GM18873 (cell line): ENCODE data around the gene PLXNA4.

Experiments used
- ATAC-seq: cut with Tn5 transposase; IDR thresholded peaks from one replicate; pipeline ENCODE4 v1.9.1; 2021; ENCODE audit warnings: mild to moderate bottlenecking, moderate library complexity, moderate number of reproducible peaks; ENCODE audit not compliant: unreplicated experiment, low FRiP score

PLXNA4 gene

GRCh38 chr7:132226046-132226956 lies 350.0 kb downstream of the PLXNA4 start:
- ATAC-seq, result no peak

- ATAC-seq, result no peak
Measured at GRCh38 chr7:132225216-132226030, 350.8 kb downstream of the PLXNA4 start.

DNA sequence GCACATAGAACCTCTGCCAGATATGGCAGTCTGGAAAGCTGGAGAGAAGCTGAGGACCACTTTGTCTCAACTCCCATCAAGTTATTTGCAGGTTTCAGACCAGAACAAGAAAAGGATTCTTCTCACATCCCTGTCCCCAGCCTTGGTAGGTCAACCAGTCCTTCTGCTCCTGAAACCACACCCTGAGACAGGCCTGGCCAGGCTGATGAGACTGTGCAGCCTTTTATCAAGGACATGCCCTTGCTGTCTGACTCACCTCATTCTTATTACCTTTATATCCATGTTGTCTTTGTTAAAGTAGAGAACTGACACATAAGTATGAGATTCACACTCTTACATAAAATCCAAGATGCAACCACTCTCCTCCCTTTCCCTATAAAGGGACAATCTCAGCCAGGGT lies 354.9 kb downstream of the PLXNA4 start:
- no peak for ATAC-seq

DNA sequence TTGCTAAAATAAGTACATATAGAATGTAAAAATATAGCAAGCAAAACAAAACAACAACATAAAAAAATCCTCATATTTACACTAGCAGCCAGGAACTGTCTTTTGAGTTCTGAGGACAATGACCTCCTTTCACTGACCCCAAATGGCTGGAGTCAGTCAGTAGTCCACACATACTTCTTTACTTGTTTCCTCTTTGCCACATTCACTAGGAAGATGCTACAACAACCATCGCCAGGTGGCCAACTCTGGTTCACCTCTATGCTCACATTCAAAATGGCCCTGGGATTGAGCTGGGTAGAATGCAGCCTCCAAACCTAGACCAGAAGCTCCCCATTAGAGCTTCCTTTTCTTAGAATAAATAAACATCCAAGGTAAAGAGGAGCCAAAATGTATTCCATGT lies 356.2 kb downstream of the PLXNA4 start:
- no peak for ATAC-seq

- no peak for ATAC-seq
Measured at GRCh38 chr7:132218876-132219275, 357.4 kb downstream of the PLXNA4 start.

DNA sequence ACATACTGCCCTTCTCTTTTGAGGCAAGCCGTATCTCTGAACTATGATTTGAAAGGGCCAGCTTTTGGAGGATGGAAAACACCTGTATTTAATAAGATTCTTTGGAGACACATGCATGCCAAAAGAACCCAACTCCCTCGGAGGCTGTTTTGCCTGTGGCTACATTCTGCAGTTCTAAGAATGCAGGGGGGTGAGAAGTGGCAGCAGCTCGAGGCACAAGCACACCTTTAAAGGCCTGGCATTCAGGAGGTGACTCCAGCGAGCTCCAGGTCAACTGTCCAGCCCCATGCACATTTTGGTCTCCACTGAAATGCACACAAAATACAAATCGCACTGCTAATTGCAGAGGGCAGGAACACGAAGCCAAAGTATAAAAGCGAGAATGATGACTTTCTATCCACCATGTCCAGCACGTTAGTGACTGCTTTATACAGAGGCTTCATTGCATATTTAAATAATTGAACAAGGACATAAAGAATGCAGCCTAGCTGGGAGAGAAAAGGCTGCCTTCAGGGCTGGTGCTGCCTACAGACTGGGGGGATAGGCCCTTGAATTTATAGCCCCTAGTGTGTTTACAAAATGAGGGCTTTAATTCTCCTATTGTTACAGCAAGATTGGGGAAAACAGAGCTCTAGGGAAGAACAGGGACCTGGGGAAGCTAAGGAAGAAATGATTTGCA lies 359.3 kb downstream of the PLXNA4 start:
- no peak for ATAC-seq

- no peak for ATAC-seq
Measured at GRCh38 chr7:132214452-132214851, 361.8 kb downstream of the PLXNA4 start.

GRCh38 chr7:132213583-132213982 lies 362.7 kb downstream of the PLXNA4 start:
- no peak for ATAC-seq

- ATAC-seq, result no peak
Measured at GRCh38 chr7:132211971-132212370, 364.3 kb downstream of the PLXNA4 start.

- ATAC-seq, result no peak
Measured at GRCh38 chr7:132210821-132211220, 365.4 kb downstream of the PLXNA4 start.

- ATAC-seq, result no peak
Measured at GRCh38 chr7:132207782-132208181, 368.5 kb downstream of the PLXNA4 start.

DNA sequence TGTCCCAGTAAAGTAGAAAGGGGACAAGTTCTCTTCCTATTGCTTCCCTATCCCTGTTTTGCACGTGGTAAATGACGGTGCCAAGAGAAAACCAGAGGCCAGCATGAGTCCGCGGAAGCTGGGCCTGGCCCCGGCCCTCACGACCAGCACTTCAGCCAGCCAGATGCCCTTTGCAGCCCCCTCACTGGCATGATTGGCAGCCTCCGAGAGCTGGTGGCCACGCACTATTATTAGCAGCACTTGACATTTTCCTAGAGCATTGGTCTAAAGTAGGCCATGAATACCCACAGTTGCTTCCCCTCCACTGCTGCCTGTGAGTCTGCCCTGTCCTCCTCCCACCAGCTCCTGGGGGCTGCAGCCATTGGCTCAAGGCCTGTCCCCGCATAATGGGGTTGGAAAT lies 369.1 kb downstream of the PLXNA4 start:
- no peak for ATAC-seq

DNA sequence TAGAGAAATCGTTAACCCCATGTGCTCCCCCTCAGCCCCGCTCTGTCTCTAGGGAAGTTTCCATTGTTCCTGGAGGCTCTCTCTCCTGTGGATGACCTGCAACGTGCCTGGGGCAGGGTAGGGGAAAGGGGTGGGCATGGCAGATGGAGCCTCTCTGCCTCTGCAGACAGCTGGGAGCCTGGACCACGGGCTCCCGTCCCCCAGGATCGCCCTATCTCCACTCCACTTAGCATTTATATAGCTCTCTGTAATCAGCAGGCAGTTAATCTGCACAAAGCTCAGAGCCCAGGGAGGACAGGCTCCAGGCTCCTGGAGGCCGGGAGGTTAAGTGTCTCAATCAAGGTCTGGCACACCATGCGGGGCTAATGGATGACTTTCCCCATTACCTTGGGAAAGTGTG lies 369.7 kb downstream of the PLXNA4 start:
- ATAC-seq, result no peak

GRCh38 chr7:132205509-132205908 lies 370.8 kb downstream of the PLXNA4 start:
- ATAC-seq, result no peak

DNA sequence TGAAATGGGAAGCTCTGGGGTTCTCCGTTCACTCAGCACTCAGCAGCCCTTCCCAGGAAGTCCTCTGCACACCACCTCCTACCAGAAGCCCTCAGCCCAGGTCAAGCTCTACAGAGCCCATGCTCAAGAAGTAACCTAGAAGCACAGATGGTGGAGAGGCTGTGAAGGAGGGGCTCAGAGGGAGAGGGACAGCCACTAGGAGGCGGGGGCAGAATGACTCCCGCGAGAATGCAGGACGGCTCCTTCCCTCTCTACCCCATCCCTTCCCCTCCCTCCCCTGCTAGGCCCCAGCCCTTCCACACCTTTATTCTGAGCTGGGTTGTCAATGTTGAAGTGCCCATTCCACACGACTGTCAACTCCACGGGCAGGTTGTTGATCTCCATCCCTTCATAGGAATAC lies 373.2 kb downstream of the PLXNA4 start:
- no peak for ATAC-seq

DNA sequence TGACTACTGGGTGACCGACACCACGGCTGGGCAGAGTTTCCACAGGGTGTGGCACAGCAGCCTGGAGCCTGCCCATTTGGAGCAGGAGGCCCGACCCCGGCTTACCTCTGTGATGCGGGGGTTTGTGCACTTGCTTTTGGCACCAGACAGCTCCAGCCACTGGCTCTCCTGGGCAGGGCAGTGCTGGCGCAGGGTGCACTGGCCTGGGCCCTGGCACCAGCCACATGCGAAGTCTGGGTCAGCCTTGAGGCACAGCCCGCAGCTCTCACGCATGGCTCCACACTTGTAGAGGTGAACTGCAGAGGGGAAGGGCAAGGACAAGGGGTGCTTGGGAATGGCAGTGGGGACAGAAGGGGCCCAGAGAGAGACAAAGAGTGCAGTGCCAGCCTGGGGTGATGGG lies 373.7 kb downstream of the PLXNA4 start:
- no peak for ATAC-seq

- ATAC-seq, result no peak
Measured at GRCh38 chr7:132200141-132200540, 376.1 kb downstream of the PLXNA4 start.

DNA sequence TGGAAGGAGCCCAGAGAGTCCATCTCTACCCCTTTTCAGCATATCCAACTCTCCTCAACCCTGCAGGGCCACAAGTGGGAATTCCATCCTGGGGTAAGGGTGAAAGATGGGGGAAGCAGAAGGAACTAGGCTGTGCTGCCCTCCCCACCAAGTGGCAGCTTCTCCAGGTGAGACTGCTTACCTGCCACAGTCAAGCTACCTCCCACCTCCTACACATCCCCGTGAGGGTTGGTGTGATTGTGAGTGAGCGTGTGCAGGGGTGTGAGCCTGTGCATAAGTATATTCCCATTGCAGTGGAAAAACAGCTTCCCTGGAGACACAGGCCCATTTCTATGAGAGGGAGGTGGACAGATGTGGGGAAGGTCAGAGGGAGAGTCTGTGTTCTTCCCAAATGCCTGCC lies 376.6 kb downstream of the PLXNA4 start:
- no peak for ATAC-seq

DNA sequence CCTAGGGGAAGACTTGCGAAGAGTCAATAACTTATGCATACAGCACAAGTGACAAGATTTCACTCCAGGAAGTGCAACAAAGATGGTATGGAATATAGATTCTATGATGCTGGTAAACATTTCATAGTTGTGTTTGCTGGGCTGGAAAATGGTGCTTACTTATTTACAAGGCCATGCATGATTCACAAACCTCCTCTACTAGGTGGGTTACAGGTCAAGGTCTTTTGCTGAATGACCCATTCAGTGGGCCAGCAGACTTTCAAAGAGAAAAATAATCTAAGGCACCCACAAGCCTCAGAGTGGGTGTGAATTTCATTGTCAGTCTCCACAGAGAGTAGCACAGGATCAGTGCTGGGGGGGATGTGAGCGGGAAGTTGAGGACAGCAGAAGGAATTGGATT lies 378.5 kb downstream of the PLXNA4 start:
- no peak for ATAC-seq

GRCh38 chr7:132193898-132194297 lies 382.4 kb downstream of the PLXNA4 start:
- no peak for ATAC-seq

- no peak for ATAC-seq
Measured at GRCh38 chr7:132192809-132193208, 383.5 kb downstream of the PLXNA4 start.
